T-helper 2 cell treated with Interferon-gamma antibody and Interleukin-4, amounts not matched to agents 100 ng/mL and 5 ng/mL, for 36 hours (primary cell): ENCODE measurements around the gene TRAPPC4. TPM values are rescaled to one million over a fixed set of nuclear protein-coding genes. Genes with fewer than 3 reads are reported as not detected.
"Not testable (repeated sequence)": the region's sequence is repeated elsewhere in the genome, so short reads cannot be mapped to it uniquely, and the experiment has no call there.

Experiments
- intact Hi-C: fragments of 100-400 bp; cut with micrococcal nuclease; formaldehyde crosslinking; loops from one replicate; pipeline ENCODE4 v1.15.1; 2023
- total RNA-seq: library from RNA; stranded (reverse); gene quantifications from 2 replicates; pipeline ENCODE4 v1.2.3, GENCODE V29; 2022

The TRAPPC4 gene
- total RNA-seq, 1 donor from 2014 or later: 82.3 TPM

- intact Hi-C loops: no loop called here
Observed at GRCh38 chr11:119012629-119013170, 5.9 kb upstream of the TRAPPC4 start.

GRCh38 chr11:119014209-119014924 is 4.2 kb upstream of the TRAPPC4 start:
- intact Hi-C loops: no loop called here

GRCh38 chr11:119015054-119015611 is 3.4 kb upstream of the TRAPPC4 start:
- intact Hi-C loops: no loop called here

GRCh38 chr11:119016216-119017009 is 2.2 kb upstream of the TRAPPC4 start:
- intact Hi-C loops: no loop called here

- intact Hi-C loops: not testable (repeated sequence)
Observed at GRCh38 chr11:119017377-119017776, 1.2 kb upstream of the TRAPPC4 start.

- intact Hi-C loops: loop anchor here (2.0 kb wide), 2 partner anchors 91 to 229 kb away; partner anchors contain the start of gene DDX6
Observed at GRCh38 chr11:119019996-119020395, 1.4 kb downstream of the TRAPPC4 start.

- intact Hi-C loops: no loop called here
Observed at GRCh38 chr11:119021631-119022030, 3.1 kb downstream of the TRAPPC4 start.

- intact Hi-C loops: no loop called here
Observed at GRCh38 chr11:119023741-119024140, 5.2 kb downstream of the TRAPPC4 start.

- intact Hi-C loops: no loop called here
Observed at GRCh38 chr11:119024430-119025098, 6.0 kb downstream of the TRAPPC4 start.

- intact Hi-C loops: no loop called here
Observed at GRCh38 chr11:119025099-119025473, 6.5 kb downstream of the TRAPPC4 start.

- intact Hi-C loops: no loop called here
Observed at GRCh38 chr11:119025541-119025940, 7.0 kb downstream of the TRAPPC4 start.

GRCh38 chr11:119025978-119026766 is 7.6 kb downstream of the TRAPPC4 start:
- intact Hi-C loops: no loop called here

GRCh38 chr11:119026970-119027369 is 8.4 kb downstream of the TRAPPC4 start:
- intact Hi-C loops: no loop called here

GRCh38 chr11:119027561-119028345 is 9.2 kb downstream of the TRAPPC4 start:
- intact Hi-C loops: no loop called here

GRCh38 chr11:119028346-119029068 is 9.9 kb downstream of the TRAPPC4 start:
- intact Hi-C loops: no loop called here

GRCh38 chr11:119029069-119029339 is 10.4 kb downstream of the TRAPPC4 start:
- intact Hi-C loops: no loop called here

- intact Hi-C loops: loop anchor here (1.0 kb wide), 3 partner anchors 11 to 31 kb away; partner anchors contain the start of genes CENATAC, HYOU1, RPS25 and TRAPPC4
Observed at GRCh38 chr11:119029340-119030028, 10.9 kb downstream of the TRAPPC4 start.

- intact Hi-C loops: loop anchor here (1.0 kb wide), 3 partner anchors 12 to 32 kb away; partner anchors contain the start of genes CENATAC, HYOU1, RPS25 and TRAPPC4
Observed at GRCh38 chr11:119030029-119030328, 11.4 kb downstream of the TRAPPC4 start.
